Middle frontal gyrus (tissue), 1 donor: ENCODE results near the gene RAB11B.
"Not testable (repeated sequence)": the region's sequence is repeated elsewhere in the genome, so short reads cannot be mapped to it uniquely, and the experiment has no call there.

Experiments used
- DNase-seq: peaks from one replicate; pipeline ENCODE4 v3.0.0-alpha.2; 2015; ENCODE audit warnings: low spot score; ENCODE audit errors: extremely low spot score

Gene RAB11B

DNA sequence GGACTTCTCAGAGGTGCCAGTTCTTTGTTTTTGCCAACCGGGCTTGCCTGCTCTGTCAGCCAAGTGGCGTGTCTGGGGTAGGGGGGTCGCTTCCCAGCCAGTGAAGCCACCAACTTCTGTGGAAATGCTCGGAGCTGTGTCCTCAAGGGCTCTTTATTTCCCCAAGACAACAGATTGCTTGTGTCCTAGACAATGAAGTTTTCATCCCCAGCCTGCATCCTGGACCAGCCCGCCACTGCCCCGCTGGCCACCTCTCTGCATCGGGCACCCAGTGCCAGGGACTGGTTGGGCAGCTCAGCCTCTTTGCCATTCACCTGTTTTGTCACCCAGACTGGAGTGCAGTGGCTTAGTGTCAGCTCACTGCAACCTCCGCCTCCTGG is 3.7 kb downstream of the RAB11B start:
- peak; percentile 39 for DNase-seq

GRCh38 chr19:8395621-8396082 is 5.5 kb downstream of the RAB11B start:
- DNase-seq: no peak

DNA sequence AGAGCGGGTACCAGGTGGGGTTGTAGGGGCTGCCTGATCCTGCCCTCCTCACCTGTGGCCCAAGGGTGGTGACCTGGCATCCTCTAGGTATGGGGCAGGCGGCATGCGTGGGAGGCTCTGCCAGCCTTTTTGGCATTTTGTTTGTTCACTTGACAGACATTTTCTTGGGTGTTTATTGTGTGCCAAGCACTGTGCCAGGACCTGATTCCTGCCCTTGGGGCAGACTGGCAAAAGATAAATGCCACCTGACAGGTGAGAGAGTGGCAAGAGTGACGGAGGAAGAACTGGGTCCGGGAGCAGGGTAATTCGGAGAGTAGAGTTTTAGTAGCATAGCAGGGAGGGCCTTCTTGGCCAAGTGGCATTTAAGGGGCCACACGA is 6.0 kb downstream of the RAB11B start:
- DNase-seq: no peak

DNA sequence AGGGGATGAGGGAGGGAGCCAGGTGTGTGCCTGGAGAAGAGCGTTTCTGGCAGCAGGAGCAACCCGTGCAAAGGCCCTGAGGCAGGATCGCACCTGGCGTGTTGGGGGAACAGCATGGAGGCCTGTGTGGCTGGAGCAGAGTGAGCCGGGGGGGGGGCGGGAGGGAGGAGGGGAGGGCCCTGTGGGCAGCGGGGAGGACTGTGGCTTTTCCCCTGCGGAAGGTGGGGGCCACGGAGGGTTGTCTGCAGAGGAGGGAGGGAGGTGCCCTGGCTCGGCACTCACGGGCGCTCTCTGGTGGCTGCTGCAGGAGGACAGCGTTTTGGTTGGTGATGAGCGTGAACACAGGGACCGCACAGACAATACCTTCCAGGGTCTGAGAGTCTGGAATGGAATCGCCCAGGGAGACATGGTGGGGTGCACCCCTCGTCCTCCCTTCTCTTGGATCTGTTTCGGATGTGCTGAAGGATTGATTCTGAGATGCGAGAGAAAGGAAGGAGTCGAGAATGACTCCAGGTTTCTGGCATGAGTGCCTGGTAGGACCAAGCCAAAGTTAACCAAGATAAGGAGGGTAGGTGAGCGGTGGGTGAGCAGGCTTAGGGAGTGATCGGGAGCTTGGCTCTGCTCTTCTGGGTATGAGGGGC is 6.5 kb downstream of the RAB11B start:
- DNase-seq: no peak

DNA sequence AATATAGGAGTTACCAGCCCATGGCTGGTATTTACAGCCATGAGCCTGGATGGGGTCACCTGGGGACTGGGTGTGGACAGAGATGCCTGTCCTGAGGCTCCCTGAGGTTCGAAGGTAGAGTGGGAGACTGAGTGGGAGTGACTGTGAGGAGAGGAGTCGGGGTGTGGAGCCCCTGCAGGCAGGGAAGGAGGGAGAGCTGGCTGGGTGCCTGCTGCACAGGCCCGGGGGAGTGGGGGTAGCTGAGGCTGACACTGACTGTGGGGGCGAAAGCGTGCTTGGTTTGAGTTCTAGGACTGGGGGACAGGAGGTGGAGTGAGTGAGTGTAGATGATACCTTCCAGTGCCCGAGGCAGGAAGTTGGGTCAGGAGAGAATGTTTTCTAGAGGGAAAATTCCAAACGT is 7.1 kb downstream of the RAB11B start:
- DNase-seq: no peak

DNA sequence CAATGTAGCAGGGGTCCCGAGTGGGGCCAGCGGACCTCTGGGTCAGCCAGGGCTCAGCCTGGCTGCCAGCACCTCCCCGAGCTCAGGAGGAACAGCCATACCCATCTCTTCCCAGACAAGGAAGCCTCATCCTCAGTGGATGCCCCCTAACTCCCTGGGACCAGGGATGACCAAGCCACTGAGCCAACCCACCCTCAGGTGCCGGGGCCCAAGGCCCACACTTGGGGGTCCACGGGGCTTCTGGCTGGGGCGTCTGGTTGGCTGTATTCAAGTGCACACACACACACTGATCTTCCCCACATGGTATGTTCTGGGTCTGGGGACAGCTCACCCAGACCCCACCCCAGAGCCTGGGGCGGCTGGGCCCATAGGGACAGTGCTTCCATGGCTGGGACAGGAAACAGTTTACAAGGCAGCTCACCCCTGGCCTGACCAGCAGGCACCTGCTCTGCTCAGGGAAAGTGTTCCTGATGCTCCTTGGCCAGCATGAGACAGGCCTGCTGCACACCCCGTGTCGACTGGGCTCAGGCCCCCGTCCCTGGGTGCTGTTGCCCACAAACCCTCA is 7.7 kb downstream of the RAB11B start:
- no peak for DNase-seq

GRCh38 chr19:8398311-8398771 is 8.2 kb downstream of the RAB11B start:
- DNase-seq: no peak

DNA sequence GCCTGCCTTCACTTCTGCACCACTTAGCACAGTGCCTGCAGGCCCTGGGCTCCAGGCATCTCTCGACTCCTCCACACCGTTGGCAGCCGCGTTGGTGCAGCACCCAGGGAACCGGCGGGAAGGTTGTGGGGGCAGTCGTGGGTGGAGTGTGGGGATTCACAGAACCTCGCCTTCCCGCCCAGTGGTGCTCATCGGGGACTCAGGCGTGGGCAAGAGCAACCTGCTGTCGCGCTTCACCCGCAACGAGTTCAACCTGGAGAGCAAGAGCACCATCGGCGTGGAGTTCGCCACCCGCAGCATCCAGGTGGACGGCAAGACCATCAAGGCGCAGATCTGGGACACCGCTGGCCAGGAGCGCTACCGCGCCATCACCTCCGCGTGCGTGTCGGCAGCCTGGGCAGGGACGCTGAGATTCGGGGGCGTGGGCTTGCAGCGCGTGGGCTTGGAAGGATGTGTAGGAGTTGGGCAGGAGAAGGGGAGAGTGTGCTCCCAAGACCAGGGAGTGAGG is 9.6 kb downstream of the RAB11B start:
- no peak for DNase-seq

GRCh38 chr19:8401981-8402411 is 11.8 kb downstream of the RAB11B start:
- DNase-seq: no peak

DNA sequence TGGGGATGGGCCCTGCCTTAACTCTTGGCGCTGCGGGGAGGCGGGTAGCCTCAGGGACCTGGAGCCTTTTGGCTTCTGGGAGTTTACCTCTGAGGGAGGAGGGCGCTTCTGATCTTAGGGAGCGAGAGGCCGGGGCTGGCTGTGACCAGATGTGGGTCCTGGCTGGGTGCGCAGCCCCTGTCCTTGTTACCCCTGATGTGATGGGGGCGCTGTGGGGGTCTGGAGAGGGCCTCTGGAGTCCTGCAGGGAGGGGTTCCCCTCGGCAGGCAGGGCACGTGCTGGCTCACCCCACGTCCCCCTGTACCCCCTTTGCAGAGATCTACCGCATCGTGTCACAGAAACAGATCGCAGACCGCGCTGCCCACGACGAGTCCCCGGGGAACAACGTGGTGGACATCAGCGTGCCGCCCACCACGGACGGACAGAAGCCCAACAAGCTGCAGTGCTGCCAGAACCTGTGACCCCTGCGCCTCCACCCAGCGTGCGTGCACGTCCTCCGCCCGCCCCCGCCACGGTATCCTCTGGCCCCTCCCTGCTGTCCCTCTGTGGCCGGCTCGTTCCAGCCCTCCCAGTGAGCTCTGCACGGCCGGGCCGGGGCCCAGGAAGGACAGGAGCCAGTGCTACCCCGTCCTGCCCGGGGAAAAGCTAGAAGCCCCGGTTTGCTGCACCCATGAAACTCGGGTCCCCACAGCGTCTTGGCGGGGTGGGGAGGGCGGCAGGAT is 13.1 kb downstream of the RAB11B start:
- no peak for DNase-seq

DNA sequence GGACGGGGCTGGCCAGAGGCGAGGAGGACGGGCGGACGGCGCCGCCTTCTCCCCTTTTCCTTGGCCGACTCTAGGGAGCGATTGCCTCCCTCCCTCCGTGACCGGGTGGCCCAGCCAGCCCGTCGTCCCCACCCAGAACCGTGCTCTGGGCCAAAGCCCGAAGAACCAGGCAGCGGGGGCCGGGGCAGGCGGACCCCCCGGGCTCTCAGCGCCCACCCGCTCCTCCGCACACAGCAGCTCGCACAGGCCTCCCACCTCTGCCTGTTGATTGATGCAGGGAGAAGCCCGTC is 13.6 kb downstream of the RAB11B start:
- DNase-seq: no peak

GRCh38 chr19:8404391-8405151 is 14.4 kb downstream of the RAB11B start:
- no peak for DNase-seq

GRCh38 chr19:8410718-8411117 is 20.6 kb downstream of the RAB11B start:
- not testable (repeated sequence) for DNase-seq

- DNase-seq: peak; percentile 96
Measured at GRCh38 chr19:8412783-8413628, 22.8 kb downstream of the RAB11B start, which contains the start of gene MARCHF2. MARCHF2 (plus strand) TSS chr19:8413305; CDS start chr19:8421841, 8,536 bp downstream.

- DNase-seq: no peak
Measured at GRCh38 chr19:8413629-8413995, 23.5 kb downstream of the RAB11B start.

- no peak for DNase-seq
Measured at GRCh38 chr19:8416796-8417195, 26.6 kb downstream of the RAB11B start.

- DNase-seq: no peak
Measured at GRCh38 chr19:8421484-8422461, 31.6 kb downstream of the RAB11B start.

DNA sequence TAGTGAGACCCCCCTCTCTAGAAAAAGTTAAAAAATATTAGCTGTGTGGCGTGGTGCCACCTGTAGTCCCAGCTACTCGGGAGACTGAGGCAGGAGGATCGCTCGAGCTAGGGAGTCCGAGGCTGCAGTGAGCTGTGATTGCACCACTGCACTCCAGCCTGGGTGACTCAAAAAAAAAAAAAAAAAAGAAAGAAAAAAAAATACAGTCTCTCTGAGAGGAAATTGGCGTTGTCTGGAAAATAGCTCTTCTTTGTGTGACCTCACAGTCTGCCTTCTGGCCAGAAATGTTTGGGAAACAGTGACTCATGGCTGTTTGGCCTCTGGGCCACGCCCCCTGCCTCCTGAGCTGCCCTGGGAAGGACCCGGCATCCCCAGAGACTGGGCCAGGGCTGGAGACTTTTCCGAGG is 33.7 kb downstream of the RAB11B start:
- DNase-seq: no peak

DNA sequence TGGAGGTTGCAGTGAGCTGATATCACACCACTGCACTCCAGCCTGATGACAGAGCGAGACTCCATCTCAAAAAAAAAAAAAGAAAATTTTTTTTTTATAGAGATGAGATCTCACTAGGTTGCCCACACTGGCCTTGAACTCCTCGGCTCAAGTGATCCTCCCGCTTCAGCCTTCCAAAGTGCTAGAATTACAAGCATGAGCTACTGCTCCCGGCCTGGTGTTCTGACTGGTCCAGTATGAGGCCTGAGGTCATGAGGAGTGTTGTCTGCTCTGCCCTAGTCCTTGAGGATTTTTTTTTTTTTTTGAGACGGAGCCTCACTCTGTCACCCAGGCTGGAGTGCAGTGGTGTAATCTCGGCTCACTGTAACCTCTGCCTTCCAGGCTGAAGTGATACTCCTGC is 35.2 kb downstream of the RAB11B start:
- DNase-seq: not testable (repeated sequence)

DNA sequence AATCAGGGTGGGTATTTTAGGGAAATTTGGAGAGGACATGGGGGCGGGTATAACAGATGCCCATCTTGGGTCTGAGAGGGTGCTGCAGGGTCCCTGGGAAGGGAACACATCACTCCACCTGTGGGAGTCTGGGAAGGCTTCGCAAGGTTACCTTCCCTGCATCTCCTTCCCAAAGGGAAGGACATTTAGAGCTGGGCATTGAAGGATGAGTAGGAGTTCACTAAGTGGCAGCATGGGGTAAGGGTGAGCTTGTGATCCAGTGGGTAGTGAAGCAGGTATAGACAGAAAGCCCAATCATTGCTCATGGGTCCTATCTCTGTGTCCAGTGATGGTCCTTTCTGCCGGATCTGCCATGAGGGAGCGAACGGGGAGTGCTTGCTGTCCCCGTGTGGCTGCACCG is 36.1 kb downstream of the RAB11B start:
- DNase-seq: no peak
